Ovary (tissue), 9 donors: ENCODE data around the gene SMCO4. TPM values are rescaled to one million over a fixed set of nuclear protein-coding genes. Genes with fewer than 3 reads are reported as not detected.

ENCODE experiments used
- DNase-seq, 5 donors: peaks; one replicate each; pipeline ENCODE4 v3.0.0-alpha.2; 2019 to 2020
- H3K27ac ChIP-seq, 2 donors: fragments of 200-600 bp; one replicate each; pipeline versions ENCODE4 v1.5.1 to v1.8.0; 2019 to 2022
- H3K27me3 ChIP-seq: fragments of 200-600 bp; one replicate; pipeline ENCODE4 v1.8.0; 2022
- H3K36me3 ChIP-seq: fragments of 200-600 bp; sonication (generic); one replicate; pipeline ENCODE4 v1.5.1; 2019
- H3K4me1 ChIP-seq: one replicate; pipeline ENCODE4 v1.8.1; 2013; ENCODE audit warnings: mild to moderate bottlenecking, moderate library complexity; ENCODE audit not compliant: insufficient read depth
- H3K4me3 ChIP-seq: fragments of 200-600 bp; sonication (generic); one replicate; pipeline ENCODE4 v1.5.1; 2017
- H3K9me3 ChIP-seq, 2 donors: fragments of 200-600 bp in 1 of 2; sonication (generic) in 1 of 2; one replicate each; pipeline versions ENCODE4 v1.5.1 to v1.8.1; 2013 to 2019; ENCODE audit warnings: mild to moderate bottlenecking in 1 of 2, moderate library complexity in 1 of 2
- EP300 ChIP-seq: sonication (generic); formaldehyde crosslinking; IDR thresholded peaks from one replicate; pipeline ENCODE4 v1.6.1; 2017; ENCODE audit warnings: antibody characterized with exemption
- POLR2A ChIP-seq: fragments of 450-650 bp; IDR thresholded peaks from one replicate; pipeline ENCODE4 v1.6.1; 2017; ENCODE audit warnings: antibody characterized with exemption, mild to moderate bottlenecking, moderate library complexity
- WGBS, 3 donors: extraction: QIAGEN DNeasy Blood & Tissue Kit in 1 of 3; methylation state at CpG; one replicate each; pipeline versions ENCODE4 v1.1.5 to v1.1.7; 2013 to 2017; 5-methylcytosine and 5-hydroxymethylcytosine counted together
- intact Hi-C, 4 donors: fragments of 100-400 bp; cut with DNase I; formaldehyde crosslinking; loops; one replicate each; pipeline versions ENCODE4 v1.11.0 to v1.15.1; 2022 to 2023
- polyA plus RNA-seq, 2 donors: library from polyadenylated mRNA; stranded (reverse); fragments of 200-250 nt in 1 of 2; fragments of 350-450 nt in 1 of 2; fragmentation: Illumina TruSeq in 1 of 2; extraction: RNeasy Lipid Tissue Mini Kit (QIAGEN cat#74804) in 1 of 2; gene quantifications; one replicate each; pipeline ENCODE4 v1.2.3, GENCODE V29; 2013 to 2014
- total RNA-seq, 7 donors: library from RNA; depleted of rRNA in 2 of 7; stranded (reverse); fragments of >200 nt in 2 of 7; fragmentation: NEBNext Ultra II Directional in 3 of 7; extraction: Animal tissue kit (Norgen Biotek cat#: 25700) in 3 of 7; gene quantifications; one replicate each; pipeline versions ENCODE4 v1.1.0 to v1.2.4, GENCODE V29; 2016 to 2023
- TF ChIP-seq, protein P1 (sequence below), 3 donors: fragments of 450-650 bp in 2 of 3; fragments of 200-600 bp in 1 of 3; IDR thresholded peaks; one replicate each; pipeline versions ENCODE4 v1.5.1 to v1.8.0; 2016 to 2022; ENCODE audit warnings: antibody characterized with exemption in 3 of 3, mild to moderate bottlenecking in 1 of 3
- donor health status: DM: no; HTN: no; CAD: no; lungs with moderate emphysema.
- donor health status: DM: no; HTN: no; CAD: no.
- donor health status: Bipolar disorder and iron deficiency.
- donor health status: DM: yes; HTN: yes; CAD: no.
- donor health status: DM: no; HTN: no; CAD: no.
- donor health status: DM: yes; HTN: yes; CAD: no.

Gene SMCO4
- total and polyA plus RNA-seq, 9 donors = 10.8 to 52.7 (median 20.2) TPM

DNA sequence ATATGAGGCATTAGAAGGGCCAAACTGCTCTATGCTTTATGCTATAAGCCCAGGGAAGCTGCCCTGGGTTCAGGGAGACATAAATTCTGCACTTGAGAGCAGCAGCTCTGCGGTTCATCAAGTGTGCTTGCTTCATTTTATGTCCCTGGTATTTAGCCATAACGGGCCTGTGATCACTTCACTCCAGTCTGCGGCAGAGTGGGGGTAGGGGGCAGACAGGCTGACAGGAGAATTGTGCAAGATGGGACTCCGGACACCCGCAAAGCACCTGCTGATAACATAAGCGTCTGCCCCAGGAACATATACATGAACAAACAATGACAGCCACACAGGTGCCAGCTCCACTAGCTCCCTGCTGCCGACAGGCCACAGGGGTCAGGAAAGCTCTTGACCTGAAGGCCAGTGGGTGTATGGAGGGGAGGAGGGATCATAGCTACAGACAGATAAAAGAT lies 56.1 kb downstream of the SMCO4 start:
- H3K36me3 ChIP-seq = no peaks in the 10 kb centered on the region
- peaks cover 4% of the 10 kb centered on the region for H3K4me1 ChIP-seq
- no peak overlapping the region for H3K27ac ChIP-seq
- no peak for DNase-seq
- intact Hi-C loops = no loop called here
- H3K9me3 ChIP-seq = no peaks in the 10 kb centered on the region
- no peak overlapping the region for H3K4me3 ChIP-seq
- WGBS, 3 donors = 54 to 67% (median 61%) methylated on average over 7 of the region's 7 CpGs
- no peaks in the 10 kb centered on the region for H3K27me3 ChIP-seq
- TF ChIP-seq EP300 (no peak), POLR2A (no peak)
- TF ChIP-seq, protein P1, sequence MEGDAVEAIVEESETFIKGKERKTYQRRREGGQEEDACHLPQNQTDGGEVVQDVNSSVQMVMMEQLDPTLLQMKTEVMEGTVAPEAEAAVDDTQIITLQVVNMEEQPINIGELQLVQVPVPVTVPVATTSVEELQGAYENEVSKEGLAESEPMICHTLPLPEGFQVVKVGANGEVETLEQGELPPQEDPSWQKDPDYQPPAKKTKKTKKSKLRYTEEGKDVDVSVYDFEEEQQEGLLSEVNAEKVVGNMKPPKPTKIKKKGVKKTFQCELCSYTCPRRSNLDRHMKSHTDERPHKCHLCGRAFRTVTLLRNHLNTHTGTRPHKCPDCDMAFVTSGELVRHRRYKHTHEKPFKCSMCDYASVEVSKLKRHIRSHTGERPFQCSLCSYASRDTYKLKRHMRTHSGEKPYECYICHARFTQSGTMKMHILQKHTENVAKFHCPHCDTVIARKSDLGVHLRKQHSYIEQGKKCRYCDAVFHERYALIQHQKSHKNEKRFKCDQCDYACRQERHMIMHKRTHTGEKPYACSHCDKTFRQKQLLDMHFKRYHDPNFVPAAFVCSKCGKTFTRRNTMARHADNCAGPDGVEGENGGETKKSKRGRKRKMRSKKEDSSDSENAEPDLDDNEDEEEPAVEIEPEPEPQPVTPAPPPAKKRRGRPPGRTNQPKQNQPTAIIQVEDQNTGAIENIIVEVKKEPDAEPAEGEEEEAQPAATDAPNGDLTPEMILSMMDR (IDR thresholded peaks at IDR 0.05) = no peak

DNA sequence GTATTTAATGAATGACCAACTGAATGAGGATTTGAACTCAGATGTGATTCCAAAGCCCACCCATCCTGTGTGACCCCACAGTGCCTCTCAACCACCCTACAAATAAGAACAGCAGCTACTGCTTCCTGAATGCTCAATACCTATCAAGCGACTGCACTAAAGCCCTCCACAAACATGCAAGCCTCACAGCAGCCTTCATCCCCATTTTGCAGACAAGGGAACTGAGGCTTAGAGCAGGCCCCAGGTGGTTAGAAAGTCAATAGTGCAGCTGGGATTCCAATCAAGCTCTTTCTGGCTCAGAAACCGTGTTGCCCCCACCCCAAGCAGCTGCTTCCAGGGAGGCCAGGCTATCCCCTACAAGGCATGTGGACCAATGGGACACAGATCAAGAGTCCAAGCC lies 57.2 kb downstream of the SMCO4 start:
- no peak for DNase-seq
- Histone ChIP-seq H3K4me1 (peaks cover 3% of the 10 kb centered on the region), H3K9me3 (no peaks in the 10 kb centered on the region), H3K36me3 (no peaks in the 10 kb centered on the region), H3K27ac (no peak overlapping the region), H3K4me3 (no peak overlapping the region), H3K27me3 (no peaks in the 10 kb centered on the region)
- no peak for TF ChIP-seq EP300
- TF ChIP-seq, protein P1 (IDR thresholded peaks at IDR 0.05) = no peak
- TF ChIP-seq POLR2A = no peak
- WGBS, 3 donors = 89 to 97% (median 92%) methylated on average over 2 of the region's 2 CpGs
- intact Hi-C loops = no loop called here

DNA sequence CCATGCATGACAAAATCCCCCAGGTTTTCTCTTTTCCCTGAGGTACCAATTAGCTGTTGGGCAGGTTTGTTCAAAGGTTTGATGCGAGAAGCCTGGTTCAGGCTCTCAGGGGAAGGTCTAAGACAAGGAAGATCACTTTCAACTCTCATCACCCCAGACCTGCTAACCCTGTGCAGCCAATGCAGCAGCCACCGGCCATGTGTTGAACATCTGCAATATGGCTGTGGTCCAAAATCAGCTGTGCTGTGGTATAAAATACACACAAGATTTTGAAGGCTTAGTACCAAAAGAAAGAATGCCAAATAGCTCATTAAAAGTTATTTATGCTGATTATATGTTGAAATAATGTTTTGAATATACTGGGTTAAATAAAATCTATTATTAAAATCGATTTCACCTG lies 58.5 kb downstream of the SMCO4 start:
- no peak for TF ChIP-seq POLR2A
- TF ChIP-seq EP300 = no peak
- TF ChIP-seq, protein P1 (IDR thresholded peaks at IDR 0.05) = no peak
- WGBS, 3 donors = 26 to 39% (median 33%) methylated on average over 3 of the region's 3 CpGs
- intact Hi-C loops = no loop called here

GRCh38 chr11:93482556-93482955 lies 60.6 kb downstream of the SMCO4 start:
- Histone ChIP-seq H3K4me1 (peaks cover 3% of the 10 kb centered on the region), H3K9me3 (no peaks in the 10 kb centered on the region), H3K36me3 (no peaks in the 10 kb centered on the region), H3K4me3 (no peak overlapping the region), H3K27ac (no peak overlapping the region), H3K27me3 (no peaks in the 10 kb centered on the region)
- intact Hi-C loops = no loop called here
- 70 to 83% (median 77%) methylated on average over 10 of the region's 10 CpGs for WGBS, 3 donors
- no peak for TF ChIP-seq EP300
- TF ChIP-seq, protein P1 (IDR thresholded peaks at IDR 0.05) = no peak
- no peak for DNase-seq

More for the DNA sequence above, 58.5 kb downstream of the SMCO4 start:
- no peaks in the 10 kb centered on the region for H3K36me3 ChIP-seq
- H3K27ac ChIP-seq = no peak overlapping the region
- H3K9me3 ChIP-seq = no peaks in the 10 kb centered on the region
- peaks cover 3% of the 10 kb centered on the region for H3K4me1 ChIP-seq
- H3K27me3 ChIP-seq = no peaks in the 10 kb centered on the region
- no peak overlapping the region for H3K4me3 ChIP-seq
- DNase-seq = peak in 1 of 5 donors; percentile 23
